ENCODE results near the gene HELB.

GRCh38 chr12:66351301-66351700, 49.0 kb downstream of the HELB start:
- no peak for TF ChIP-seq POLR2A (IDR thresholded peaks at IDR 0.05)
- no peak for TF ChIP-seq CTCF (IDR thresholded peaks at IDR 0.05)

Measured in right lobe of liver (tissue), 4 donors.